HUES6 (cell line): ENCODE data around the gene CTSS.
"Not testable (repeated sequence)": the region's sequence is repeated elsewhere in the genome, so short reads cannot be mapped to it uniquely, and the experiment has no call there.

Experiments
- H3K27ac ChIP-seq: 2 replicates; pipeline ENCODE4 v1.7.0; 2013; ENCODE audit warnings: low read depth, mild to moderate bottlenecking, low read length, inconsistent platforms
- H3K27me3 ChIP-seq: 2 replicates; pipeline ENCODE4 v1.6.1; 2013; ENCODE audit warnings: low read length; ENCODE audit not compliant: control insufficient read depth, insufficient read depth
- H3K36me3 ChIP-seq: 2 replicates; pipeline ENCODE4 v1.6.1; 2013; ENCODE audit warnings: low read length; ENCODE audit not compliant: control insufficient read depth, insufficient read depth
- H3K4me1 ChIP-seq: 2 replicates; pipeline ENCODE4 v1.6.1; 2013; ENCODE audit warnings: low read length; ENCODE audit not compliant: control insufficient read depth, insufficient read depth
- H3K4me3 ChIP-seq: 2 replicates; pipeline ENCODE4 v1.5.1; 2013; ENCODE audit warnings: low read depth, low read length
- H3K9ac ChIP-seq: one replicate; pipeline ENCODE4 v1.6.1; 2013; ENCODE audit warnings: mild to moderate bottlenecking, low read length
- H3K9me3 ChIP-seq: 2 replicates; pipeline ENCODE4 v1.6.1; 2013; ENCODE audit warnings: low read depth, low read length; ENCODE audit not compliant: control insufficient read depth, insufficient read depth

The CTSS gene

GRCh38 chr1:150798525-150798924 is 32.9 kb upstream of the CTSS start:
- H3K27ac ChIP-seq, result no peak overlapping the region
- H3K4me3 ChIP-seq, result no peak overlapping the region
- no peaks in the 10 kb centered on the region for H3K9me3 ChIP-seq
- H3K9ac ChIP-seq, result no peak overlapping the region
- H3K27me3 ChIP-seq, result no peaks in the 10 kb centered on the region
- H3K4me1 ChIP-seq, result peaks cover 21% of the 10 kb centered on the region
- H3K36me3 ChIP-seq, result no peaks in the 10 kb centered on the region

- no peaks in the 10 kb centered on the region for H3K9me3 ChIP-seq
- H3K36me3 ChIP-seq, result no peaks in the 10 kb centered on the region
- no peak overlapping the region for H3K9ac ChIP-seq
- peaks cover 21% of the 10 kb centered on the region for H3K4me1 ChIP-seq
- H3K27me3 ChIP-seq, result no peaks in the 10 kb centered on the region
- no peak overlapping the region for H3K4me3 ChIP-seq
- H3K27ac ChIP-seq, result no peak overlapping the region
These were observed 30.8 kb upstream of the CTSS start for GRCh38 chr1:150796374-150796773.

GRCh38 chr1:150793778-150794177 is 28.2 kb upstream of the CTSS start:
- not testable (repeated sequence) for H3K36me3 ChIP-seq, H3K27me3 ChIP-seq, H3K9me3 ChIP-seq, H3K9ac ChIP-seq, H3K4me3 ChIP-seq, H3K27ac ChIP-seq
- peaks cover 14% of the 10 kb centered on the region for H3K4me1 ChIP-seq

GRCh38 chr1:150793221-150793620 is 27.6 kb upstream of the CTSS start:
- Histone ChIP-seq H3K27me3 (no peaks in the 10 kb centered on the region), H3K4me1 (peaks cover 8% of the 10 kb centered on the region), H3K4me3 (no peak overlapping the region), H3K9me3 (no peaks in the 10 kb centered on the region), H3K36me3 (no peaks in the 10 kb centered on the region), H3K9ac (no peak overlapping the region), H3K27ac (no peak overlapping the region)

GRCh38 chr1:150791585-150791984 is 26.0 kb upstream of the CTSS start:
- no peak overlapping the region for H3K27ac ChIP-seq
- no peaks in the 10 kb centered on the region for H3K4me1 ChIP-seq

GRCh38 chr1:150789396-150789795 is 23.8 kb upstream of the CTSS start:
- no peak overlapping the region for H3K4me3 ChIP-seq
- no peaks in the 10 kb centered on the region for H3K9me3 ChIP-seq
- no peak overlapping the region for H3K27ac ChIP-seq
- H3K36me3 ChIP-seq, result no peaks in the 10 kb centered on the region
- no peaks in the 10 kb centered on the region for H3K4me1 ChIP-seq
- no peak overlapping the region for H3K9ac ChIP-seq
- H3K27me3 ChIP-seq, result no peaks in the 10 kb centered on the region

More at GRCh38 chr1:150791585-150791984, 26.0 kb upstream of the CTSS start:
- Histone ChIP-seq H3K27me3 (no peaks in the 10 kb centered on the region), H3K4me3 (no peak overlapping the region), H3K36me3 (no peaks in the 10 kb centered on the region), H3K9ac (no peak overlapping the region), H3K9me3 (no peaks in the 10 kb centered on the region)

- H3K4me1 ChIP-seq, result no peaks in the 10 kb centered on the region
- no peaks in the 10 kb centered on the region for H3K36me3 ChIP-seq
- no peaks in the 10 kb centered on the region for H3K27me3 ChIP-seq
- no peak overlapping the region for H3K27ac ChIP-seq
- H3K4me3 ChIP-seq, result no peak overlapping the region
- H3K9me3 ChIP-seq, result no peaks in the 10 kb centered on the region
- no peak overlapping the region for H3K9ac ChIP-seq
These were observed 23.4 kb upstream of the CTSS start for GRCh38 chr1:150788946-150789345.

- no peaks in the 10 kb centered on the region for H3K9me3 ChIP-seq
- no peak overlapping the region for H3K27ac ChIP-seq
- no peaks in the 10 kb centered on the region for H3K36me3 ChIP-seq
- H3K9ac ChIP-seq, result no peak overlapping the region
- H3K4me3 ChIP-seq, result no peak overlapping the region
- no peaks in the 10 kb centered on the region for H3K4me1 ChIP-seq
- H3K27me3 ChIP-seq, result no peaks in the 10 kb centered on the region
These were observed 21.9 kb upstream of the CTSS start for GRCh38 chr1:150787455-150787854.

- H3K36me3 ChIP-seq, result no peaks in the 10 kb centered on the region
- no peak overlapping the region for H3K4me3 ChIP-seq
- H3K27ac ChIP-seq, result no peak overlapping the region
- peaks cover 6% of the 10 kb centered on the region for H3K9me3 ChIP-seq
- no peaks in the 10 kb centered on the region for H3K27me3 ChIP-seq
- H3K9ac ChIP-seq, result no peak overlapping the region
- H3K4me1 ChIP-seq, result no peaks in the 10 kb centered on the region
These were observed 14.9 kb upstream of the CTSS start for GRCh38 chr1:150780510-150780909.

- H3K36me3 ChIP-seq, result no peaks in the 10 kb centered on the region
These were observed 12.8 kb upstream of the CTSS start for GRCh38 chr1:150778409-150778808.

GRCh38 chr1:150777544-150777943 is 12.0 kb upstream of the CTSS start:
- no peak overlapping the region for H3K9ac ChIP-seq
- no peaks in the 10 kb centered on the region for H3K4me1 ChIP-seq
- H3K27ac ChIP-seq, result no peak overlapping the region
- H3K27me3 ChIP-seq, result no peaks in the 10 kb centered on the region
- no peaks in the 10 kb centered on the region for H3K36me3 ChIP-seq
- H3K9me3 ChIP-seq, result peaks cover 6% of the 10 kb centered on the region
- no peak overlapping the region for H3K4me3 ChIP-seq

More at GRCh38 chr1:150778409-150778808, 12.8 kb upstream of the CTSS start:
- Histone ChIP-seq H3K4me3 (no peak overlapping the region), H3K27me3 (no peaks in the 10 kb centered on the region), H3K4me1 (no peaks in the 10 kb centered on the region), H3K27ac (no peak overlapping the region), H3K9me3 (peaks cover 6% of the 10 kb centered on the region), H3K9ac (no peak overlapping the region)

GRCh38 chr1:150775931-150776505 is 10.4 kb upstream of the CTSS start:
- not testable (repeated sequence) for H3K36me3 ChIP-seq, H3K9ac ChIP-seq, H3K4me3 ChIP-seq, H3K27ac ChIP-seq, H3K9me3 ChIP-seq, H3K4me1 ChIP-seq, H3K27me3 ChIP-seq
